ENCODE results near the gene SKAP1.

The SKAP1 gene

GRCh38 chr17:48162946-48163506 is 267.0 kb downstream of the SKAP1 start:
- no peak for DNase-seq

- DNase-seq = no peak
Observed at GRCh38 chr17:48162306-48162934, 267.6 kb downstream of the SKAP1 start.

GRCh38 chr17:48161127-48161905 is 268.7 kb downstream of the SKAP1 start:
- DNase-seq = no peak

GRCh38 chr17:48160177-48161081 is 269.6 kb downstream of the SKAP1 start:
- no peak for DNase-seq

GRCh38 chr17:48159232-48159631 is 270.8 kb downstream of the SKAP1 start:
- DNase-seq = no peak

- no peak for DNase-seq
Observed at GRCh38 chr17:48155889-48156611, 274.0 kb downstream of the SKAP1 start.

- DNase-seq = no peak
Observed at GRCh38 chr17:48153691-48154358, 276.2 kb downstream of the SKAP1 start.

GRCh38 chr17:48152289-48152688 is 277.7 kb downstream of the SKAP1 start:
- no peak for DNase-seq

- DNase-seq = no peak
Observed at GRCh38 chr17:48151220-48151619, 278.8 kb downstream of the SKAP1 start.

- no peak for DNase-seq
Observed at GRCh38 chr17:48150597-48151001, 279.4 kb downstream of the SKAP1 start.

- DNase-seq = no peak
Observed at GRCh38 chr17:48149787-48150463, 280.1 kb downstream of the SKAP1 start.

GRCh38 chr17:48148854-48149786 is 280.9 kb downstream of the SKAP1 start:
- no peak for DNase-seq

GRCh38 chr17:48148029-48148770 is 281.8 kb downstream of the SKAP1 start:
- DNase-seq = no peak

- DNase-seq = no peak
Observed at GRCh38 chr17:48144976-48145798, 284.8 kb downstream of the SKAP1 start.

- DNase-seq = no peak
Observed at GRCh38 chr17:48144231-48144630, 285.8 kb downstream of the SKAP1 start.

GRCh38 chr17:48143629-48144028 is 286.4 kb downstream of the SKAP1 start:
- DNase-seq = no peak

GRCh38 chr17:48139944-48140343 is 290.1 kb downstream of the SKAP1 start:
- DNase-seq = no peak

- DNase-seq = no peak
Observed at GRCh38 chr17:48137656-48138055, 292.4 kb downstream of the SKAP1 start.
